CD4-positive, alpha-beta memory T cell (primary cell): ENCODE data around the gene FHOD3. TPM values are rescaled to one million over a fixed set of nuclear protein-coding genes. Genes with fewer than 3 reads are reported as not detected.

Experiments
- CTCF ChIA-PET: fragments of 350-600 bp; sonication (Branson Sonifier 250); formaldehyde crosslinking; loops from one replicate; lab custom pipeline; 2021; ENCODE audit warnings: inconsistent platforms; ENCODE audit not compliant: partially characterized antibody; lab: Charles Lee
- POLR2A ChIA-PET: fragments of 350-600 bp; sonication (Branson Sonifier 250); formaldehyde crosslinking; loops from one replicate; lab custom pipeline; 2021; ENCODE audit not compliant: partially characterized antibody; lab: Charles Lee
- DNase-seq, 5 donors: peaks; one replicate each; pipeline versions ENCODE4 v3.0.0 to v3.0.0-alpha.2; 2020 to 2022; ENCODE audit warnings: mixed read lengths in 1 of 5
- H3K27ac ChIP-seq: one replicate; pipeline ENCODE4 v1.7.0; 2013; ENCODE audit warnings: low read depth, low read length
- H3K27me3 ChIP-seq: 2 replicates; pipeline ENCODE4 v1.7.0; 2013; ENCODE audit warnings: mild to moderate bottlenecking, low read length, moderate library complexity; ENCODE audit not compliant: insufficient read depth
- H3K36me3 ChIP-seq: 2 replicates; pipeline ENCODE4 v1.7.0; 2013; ENCODE audit warnings: mild to moderate bottlenecking, low read length, moderate library complexity; ENCODE audit not compliant: insufficient read depth
- H3K4me1 ChIP-seq: 2 replicates; pipeline ENCODE4 v1.7.0; 2013; ENCODE audit warnings: mild to moderate bottlenecking, low read length, moderate library complexity; ENCODE audit not compliant: insufficient read depth
- H3K4me3 ChIP-seq, 2 donors: one replicate each; pipeline ENCODE4 v1.7.0; 2013; ENCODE audit warnings: low read length in 2 of 2, mild to moderate bottlenecking in 1 of 2
- H3K9me3 ChIP-seq, 2 donors: one replicate each; pipeline ENCODE4 v1.7.0; 2013; ENCODE audit warnings: low read length in 2 of 2, control low read depth in 1 of 2; ENCODE audit not compliant: control insufficient read depth in 1 of 2
- H3K27ac Mint-ChIP-seq, 7 donors: one replicate each; pipeline ENCODE4 v1.8.0; 2020 to 2021; ENCODE audit warnings: mixed read lengths in 7 of 7, mild to moderate bottlenecking in 6 of 7, inconsistent platforms in 3 of 7, moderate library complexity in 3 of 7
- H3K27me3 Mint-ChIP-seq, 2 donors: one replicate each; pipeline ENCODE4 v1.8.0; 2020 to 2021; ENCODE audit warnings: mixed read lengths in 2 of 2
- H3K36me3 Mint-ChIP-seq, 2 donors: one replicate each; pipeline ENCODE4 v1.8.0; 2020 to 2021; ENCODE audit warnings: mixed read lengths in 2 of 2, inconsistent platforms in 1 of 2, mild to moderate bottlenecking in 1 of 2
- H3K4me1 Mint-ChIP-seq, 4 donors: one replicate each; pipeline ENCODE4 v1.8.0; 2020 to 2021; ENCODE audit warnings: mixed read lengths in 4 of 4, mild to moderate bottlenecking in 1 of 4
- H3K4me3 Mint-ChIP-seq, 8 donors: one replicate each; pipeline ENCODE4 v1.8.0; 2020 to 2021; ENCODE audit warnings: mixed read lengths in 8 of 8, mild to moderate bottlenecking in 7 of 8, moderate library complexity in 6 of 8, inconsistent platforms in 3 of 8
- H3K9me3 Mint-ChIP-seq, 8 donors: one replicate each; pipeline ENCODE4 v1.8.0; 2020 to 2021; ENCODE audit warnings: mixed read lengths in 8 of 8, mild to moderate bottlenecking in 5 of 8, inconsistent platforms in 3 of 8, moderate library complexity in 1 of 8
- intact Hi-C: fragments of 100-400 bp; cut with micrococcal nuclease; formaldehyde crosslinking; loops from one replicate; pipeline ENCODE4 v1.15.1; 2023
- polyA plus RNA-seq, 2 donors: library from polyadenylated mRNA; unstranded; fragments of 300-500 nt; fragmentation: Illumina TruSeq; gene quantifications; one replicate each; pipeline ENCODE4 v1.2.3, GENCODE V29; 2021
- total RNA-seq, 2 experiments: library from RNA; stranded (reverse); gene quantifications; one replicate each; pipeline ENCODE4 v1.2.3, GENCODE V29; 2021

FHOD3 gene
- total and polyA plus RNA-seq, 4 experiments from 2014 or later = not detected

- H3K4me3 ChIP-seq = no peak overlapping the region
- H3K36me3 ChIP-seq = no peaks in the 10 kb centered on the region
- no peaks in the 10 kb centered on the region for H3K9me3 ChIP-seq
- no peak overlapping the region for H3K4me3 Mint-ChIP-seq
- no peaks in the 10 kb centered on the region for H3K4me1 Mint-ChIP-seq
- no peaks in the 10 kb centered on the region for H3K27me3 Mint-ChIP-seq
- intact Hi-C loops = no loop called here
- H3K9me3 Mint-ChIP-seq = peaks cover 0 to 2% (median 0%) of the 10 kb centered on the region in 8 donors
- ChIA-PET CTCF (interaction anchor here (1.6 kb wide), 1 partner anchor 11 kb away, joined by 4 read pairs; no protein-coding TSS in a partner anchor), POLR2A (no interaction called here)
- H3K4me1 ChIP-seq = no peaks in the 10 kb centered on the region
- H3K36me3 Mint-ChIP-seq = no peaks in the 10 kb centered on the region
- H3K27ac ChIP-seq = no peak overlapping the region
- H3K27me3 ChIP-seq = no peaks in the 10 kb centered on the region
- no peak for DNase-seq
- H3K27ac Mint-ChIP-seq = no peak overlapping the region
Observed at GRCh38 chr18:36610661-36611060, 313.1 kb downstream of the FHOD3 start.

- ChIA-PET POLR2A (no interaction called here), CTCF (no interaction called here)
- Histone ChIP-seq H3K27me3 (no peaks in the 10 kb centered on the region), H3K27ac (no peak overlapping the region), H3K9me3 (no peaks in the 10 kb centered on the region), H3K36me3 (no peaks in the 10 kb centered on the region), H3K4me3 (no peak overlapping the region), H3K4me1 (no peaks in the 10 kb centered on the region)
- Mint-ChIP-seq H3K27me3 (peaks cover 0 to 1% of the 10 kb centered on the region in 2 donors), H3K4me1 (no peaks in the 10 kb centered on the region), H3K36me3 (no peaks in the 10 kb centered on the region), H3K9me3 (peaks cover 0 to 2% (median 0%) of the 10 kb centered on the region in 8 donors), H3K27ac (no peak overlapping the region), H3K4me3 (no peak overlapping the region)
- intact Hi-C loops = no loop called here
- no peak for DNase-seq
Observed at GRCh38 chr18:36613069-36613468, 315.6 kb downstream of the FHOD3 start.

- Mint-ChIP-seq H3K4me3 (no peak overlapping the region), H3K9me3 (no peaks in the 10 kb centered on the region), H3K27ac (no peak overlapping the region), H3K36me3 (no peaks in the 10 kb centered on the region), H3K27me3 (peaks cover 0 to 1% of the 10 kb centered on the region in 2 donors), H3K4me1 (no peaks in the 10 kb centered on the region)
- no peak for DNase-seq
- no peak overlapping the region for H3K27ac ChIP-seq
- no peaks in the 10 kb centered on the region for H3K36me3 ChIP-seq
- intact Hi-C loops = no loop called here
- H3K9me3 ChIP-seq = no peaks in the 10 kb centered on the region
- H3K4me3 ChIP-seq = no peak overlapping the region
- CTCF ChIA-PET = no interaction called here
- POLR2A ChIA-PET = no interaction called here
- no peaks in the 10 kb centered on the region for H3K4me1 ChIP-seq
- H3K27me3 ChIP-seq = no peaks in the 10 kb centered on the region
Observed at GRCh38 chr18:36613810-36614209, 316.3 kb downstream of the FHOD3 start.

- no peak overlapping the region for H3K4me3 Mint-ChIP-seq
- ChIA-PET POLR2A (no interaction called here), CTCF (interaction anchor here (1.0 kb wide), 1 partner anchor 9 kb away, joined by 3 read pairs; no protein-coding TSS in a partner anchor)
- Histone ChIP-seq H3K9me3 (no peaks in the 10 kb centered on the region), H3K27ac (no peak overlapping the region), H3K4me1 (no peaks in the 10 kb centered on the region), H3K36me3 (no peaks in the 10 kb centered on the region), H3K4me3 (no peak overlapping the region), H3K27me3 (no peaks in the 10 kb centered on the region)
- H3K27ac Mint-ChIP-seq = no peak overlapping the region
- no peak for DNase-seq
- no peaks in the 10 kb centered on the region for H3K36me3 Mint-ChIP-seq
- H3K27me3 Mint-ChIP-seq = peaks cover 3 to 6% of the 10 kb centered on the region in 2 donors
- no peaks in the 10 kb centered on the region for H3K9me3 Mint-ChIP-seq
- intact Hi-C loops = no loop called here
- no peaks in the 10 kb centered on the region for H3K4me1 Mint-ChIP-seq
Observed at GRCh38 chr18:36620788-36621187, 323.3 kb downstream of the FHOD3 start.

GRCh38 chr18:36622610-36623009 is 325.1 kb downstream of the FHOD3 start:
- peaks cover 3 to 6% of the 10 kb centered on the region in 2 donors for H3K27me3 Mint-ChIP-seq
- Histone ChIP-seq H3K4me1 (no peaks in the 10 kb centered on the region), H3K9me3 (no peaks in the 10 kb centered on the region), H3K27ac (no peak overlapping the region), H3K4me3 (no peak overlapping the region), H3K36me3 (no peaks in the 10 kb centered on the region), H3K27me3 (no peaks in the 10 kb centered on the region)
- no peak for DNase-seq
- H3K27ac Mint-ChIP-seq = no peak overlapping the region
- H3K36me3 Mint-ChIP-seq = no peaks in the 10 kb centered on the region
- H3K4me1 Mint-ChIP-seq = no peaks in the 10 kb centered on the region
- no peak overlapping the region for H3K4me3 Mint-ChIP-seq
- intact Hi-C loops = no loop called here
- POLR2A ChIA-PET = no interaction called here
- peaks cover 0 to 2% (median 0%) of the 10 kb centered on the region in 8 donors for H3K9me3 Mint-ChIP-seq
- CTCF ChIA-PET = no interaction called here

GRCh38 chr18:36623091-36623490 is 325.6 kb downstream of the FHOD3 start:
- CTCF ChIA-PET = no interaction called here
- Mint-ChIP-seq H3K27ac (no peak overlapping the region), H3K9me3 (peaks cover 0 to 2% (median 0%) of the 10 kb centered on the region in 8 donors), H3K36me3 (no peaks in the 10 kb centered on the region), H3K4me3 (no peak overlapping the region), H3K27me3 (peaks cover 2 to 6% of the 10 kb centered on the region in 2 donors), H3K4me1 (no peaks in the 10 kb centered on the region)
- no peaks in the 10 kb centered on the region for H3K36me3 ChIP-seq
- POLR2A ChIA-PET = no interaction called here
- intact Hi-C loops = no loop called here
- no peaks in the 10 kb centered on the region for H3K27me3 ChIP-seq
- no peak overlapping the region for H3K4me3 ChIP-seq
- no peaks in the 10 kb centered on the region for H3K4me1 ChIP-seq
- no peak overlapping the region for H3K27ac ChIP-seq
- DNase-seq = no peak
- H3K9me3 ChIP-seq = no peaks in the 10 kb centered on the region

- Mint-ChIP-seq H3K4me1 (no peaks in the 10 kb centered on the region), H3K9me3 (peaks cover 0 to 2% (median 0%) of the 10 kb centered on the region in 8 donors), H3K4me3 (no peak overlapping the region), H3K27ac (no peak overlapping the region), H3K27me3 (peaks cover 2 to 6% of the 10 kb centered on the region in 2 donors), H3K36me3 (no peaks in the 10 kb centered on the region)
- no peak overlapping the region for H3K27ac ChIP-seq
- no peaks in the 10 kb centered on the region for H3K27me3 ChIP-seq
- no peak overlapping the region for H3K4me3 ChIP-seq
- no peaks in the 10 kb centered on the region for H3K36me3 ChIP-seq
- DNase-seq = no peak
- ChIA-PET POLR2A (no interaction called here), CTCF (no interaction called here)
- intact Hi-C loops = no loop called here
- H3K4me1 ChIP-seq = no peaks in the 10 kb centered on the region
- no peaks in the 10 kb centered on the region for H3K9me3 ChIP-seq
Observed at GRCh38 chr18:36623681-36624190, 326.2 kb downstream of the FHOD3 start.
